NCI-H2227 treated with DMSO at 0.1 percent for 48 hours (cell line): ENCODE measurements around the gene CLCN4.
A peak's percentile ranks its signal among the peaks of the same experiment; 100 is the strongest.

Experiments
- DNase-seq: peaks from one replicate; lab custom pipeline; 2025; lab: John Stamatoyannopoulos, UW

Gene CLCN4

DNA sequence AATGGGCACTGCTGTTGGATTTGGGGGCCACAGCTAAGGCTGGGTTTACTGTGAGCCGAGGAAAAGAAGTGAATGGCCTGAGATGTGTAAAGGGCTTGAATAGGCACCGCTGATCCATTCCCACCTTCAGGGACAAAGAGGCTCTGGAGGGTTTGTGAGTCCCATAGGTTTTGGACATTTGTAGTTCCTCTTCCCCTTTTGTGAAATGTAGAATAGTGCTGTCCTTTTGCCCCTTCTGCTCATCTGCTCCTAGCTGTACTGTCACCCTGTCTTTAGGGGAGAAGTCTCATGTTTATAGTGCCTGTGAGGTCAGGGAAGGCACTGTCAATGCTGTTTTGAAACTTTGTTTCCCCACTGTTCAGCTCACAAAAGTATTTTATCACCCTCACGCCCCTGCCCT lies 26.4 kb upstream of the CLCN4 start:
- no peak for DNase-seq

- no peak for DNase-seq
Observed at GRCh38 chrX:10133980-10134676, 22.6 kb upstream of the CLCN4 start.

GRCh38 chrX:10134921-10135320 lies 21.9 kb upstream of the CLCN4 start:
- no peak for DNase-seq

GRCh38 chrX:10135561-10136399 lies 21.0 kb upstream of the CLCN4 start:
- no peak for DNase-seq

GRCh38 chrX:10138726-10139125 lies 18.0 kb upstream of the CLCN4 start:
- no peak for DNase-seq

DNA sequence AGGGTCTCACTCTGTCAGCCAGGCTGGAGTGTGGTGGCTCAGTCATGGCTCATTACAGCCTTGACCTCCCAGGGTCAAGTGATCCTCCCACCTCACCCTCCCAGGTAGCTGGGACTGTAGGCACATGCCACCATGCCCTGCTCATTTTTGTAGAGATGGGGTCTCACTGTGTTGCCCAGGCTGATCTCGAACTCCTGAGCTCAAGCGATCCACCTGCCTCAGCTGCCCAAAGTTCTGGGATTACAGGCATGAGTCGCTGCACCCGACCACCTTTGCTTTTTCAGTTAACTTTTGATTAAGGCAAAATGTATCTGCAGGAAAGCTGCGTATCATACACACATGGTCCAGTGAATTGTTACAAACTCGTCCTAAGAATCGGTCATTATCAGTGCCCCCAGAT lies 16.5 kb upstream of the CLCN4 start:
- DNase-seq: no peak

GRCh38 chrX:10142041-10142599 lies 14.7 kb upstream of the CLCN4 start:
- DNase-seq: no peak

GRCh38 chrX:10143071-10143983 lies 13.4 kb upstream of the CLCN4 start:
- DNase-seq: no peak

DNA sequence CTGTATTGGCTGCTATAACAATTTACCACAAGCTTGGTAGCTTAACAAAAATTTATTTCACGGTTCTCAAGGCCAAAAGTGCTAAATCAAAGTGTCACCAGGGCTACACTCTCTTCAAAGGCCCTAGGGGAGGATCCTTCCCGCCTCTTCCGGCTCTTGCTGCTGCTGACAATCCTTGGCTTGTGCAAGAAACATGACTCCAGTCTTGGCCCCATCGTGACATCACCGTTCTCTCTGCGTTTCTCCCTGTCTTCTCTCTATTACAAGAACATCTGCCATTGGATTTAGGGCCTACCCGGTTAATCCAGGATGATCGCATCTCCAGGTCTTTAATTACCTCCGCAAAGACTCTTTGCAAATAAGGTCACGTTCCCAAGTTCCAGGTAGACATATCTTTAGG lies 10.4 kb upstream of the CLCN4 start:
- DNase-seq: no peak

- no peak for DNase-seq
Observed at GRCh38 chrX:10152086-10152485, 4.7 kb upstream of the CLCN4 start.

DNA sequence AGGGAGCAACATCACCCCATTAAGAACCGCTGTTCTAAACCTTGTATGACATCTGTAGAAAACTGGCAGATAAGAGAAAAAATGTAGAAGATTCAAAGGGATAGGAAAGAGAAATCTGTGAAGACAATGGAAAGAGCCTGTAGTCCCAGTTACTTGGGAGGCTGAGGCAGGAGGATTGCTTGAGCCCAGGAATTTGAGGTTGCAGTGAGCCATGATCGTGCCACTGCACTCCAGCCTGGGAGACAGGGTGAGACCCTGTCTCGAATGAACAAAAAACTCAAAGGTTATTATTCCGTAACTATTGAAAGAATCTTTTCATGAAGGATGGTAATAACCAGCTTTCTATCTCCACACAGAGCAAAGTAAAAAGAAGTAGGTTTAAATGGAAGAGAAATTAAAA lies 1.6 kb upstream of the CLCN4 start:
- DNase-seq: no peak

GRCh38 chrX:10157032-10157341 lies 212 bp downstream of the CLCN4 start:
- no peak for DNase-seq

DNA sequence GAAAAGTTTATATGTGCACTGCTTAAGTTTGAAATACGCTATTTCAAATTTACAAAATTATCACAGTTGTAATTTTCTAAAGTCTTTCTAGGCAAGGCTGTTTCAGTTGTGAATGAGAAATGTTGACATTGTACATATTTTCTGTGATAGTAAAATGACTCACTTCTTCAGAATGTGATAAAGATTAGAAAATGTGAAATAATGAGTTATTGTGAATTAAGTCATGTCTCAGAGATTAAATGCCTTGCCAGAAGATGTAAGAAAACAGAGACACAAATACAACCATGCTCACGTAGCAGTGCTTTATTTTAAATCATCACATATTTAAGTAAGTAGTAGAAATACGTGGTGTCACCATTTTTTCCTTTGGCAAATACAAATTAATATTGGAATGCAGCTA lies 768 bp downstream of the CLCN4 start:
- no peak for DNase-seq

DNA sequence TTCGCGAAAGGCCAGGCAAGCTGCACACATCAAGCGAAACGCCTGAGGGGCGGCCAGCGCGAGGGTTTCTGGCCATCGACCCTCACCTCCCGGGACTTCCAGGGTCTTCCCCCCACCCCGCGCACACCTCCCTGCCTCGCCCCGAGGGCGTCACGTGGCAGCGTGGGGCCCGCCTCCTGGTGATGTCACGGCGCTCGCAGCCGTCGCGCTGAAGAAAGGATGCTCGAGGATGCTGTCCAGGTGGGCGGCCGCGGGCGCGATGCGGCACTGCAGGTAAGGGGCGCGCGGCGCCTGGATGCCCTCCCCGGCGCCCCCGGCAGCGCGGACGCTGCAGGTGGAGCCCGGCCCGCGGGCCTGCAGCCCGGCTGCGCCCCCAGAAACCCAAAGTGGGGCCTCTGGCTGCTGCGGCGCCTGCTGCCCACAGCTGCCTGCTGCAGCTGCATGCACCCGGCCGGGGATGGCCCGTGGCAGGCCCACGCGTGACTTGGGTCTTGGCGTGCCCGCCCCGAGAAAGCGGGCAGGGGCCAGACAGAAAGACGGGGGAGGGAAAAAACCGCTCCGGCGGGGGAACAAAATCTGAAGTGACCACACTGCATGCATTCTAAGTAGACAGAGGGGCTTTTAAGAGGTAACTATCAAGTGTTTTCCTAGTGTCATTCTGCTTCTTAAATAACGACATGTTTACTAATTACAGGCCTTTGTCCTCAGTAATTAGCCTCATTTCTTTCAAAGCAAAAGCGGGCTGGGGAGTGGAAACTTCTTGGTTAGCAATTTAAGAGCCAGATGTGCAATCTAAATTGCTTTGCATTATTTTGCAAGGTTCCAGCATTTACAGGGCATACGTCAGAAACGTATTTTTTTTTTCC lies 1.7 kb downstream of the CLCN4 start:
- peak; percentile 54 for DNase-seq

DNA sequence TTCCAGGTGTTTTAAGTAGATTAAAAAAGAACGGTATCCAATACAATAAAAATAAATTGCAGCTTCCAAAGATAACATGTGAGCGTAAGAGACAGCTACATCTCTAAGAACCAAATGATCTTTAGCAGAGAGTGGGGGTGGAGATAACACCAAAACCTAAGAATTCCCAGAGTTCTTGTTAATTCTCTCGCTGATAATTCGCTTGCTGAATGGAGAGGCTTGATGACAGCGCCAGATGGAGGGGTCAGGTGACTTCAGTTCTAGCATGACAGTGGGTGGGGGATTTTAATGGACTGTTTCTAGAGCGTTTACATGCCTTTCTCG lies 2.3 kb downstream of the CLCN4 start:
- peak; percentile 32 for DNase-seq

GRCh38 chrX:10160211-10160610 lies 3.4 kb downstream of the CLCN4 start:
- no peak for DNase-seq

DNA sequence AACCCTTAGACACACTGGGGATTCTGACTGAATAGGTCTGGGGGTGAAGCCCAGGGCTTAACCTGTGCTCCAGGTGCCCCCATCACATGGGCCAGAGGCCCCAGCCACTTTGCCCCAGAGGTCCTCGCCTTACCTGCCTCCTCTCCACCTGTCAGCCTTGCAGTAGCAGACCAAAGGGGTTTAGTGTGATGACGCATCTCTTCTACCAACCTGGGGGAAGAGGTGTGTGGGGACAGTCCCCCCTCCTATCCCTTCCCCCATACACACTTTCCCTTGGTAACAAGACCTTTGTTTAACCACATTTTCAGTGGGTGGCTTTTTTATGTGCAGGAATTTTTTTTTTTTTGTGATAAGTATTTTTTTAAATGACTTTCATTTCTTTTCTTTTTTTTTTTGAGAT lies 6.3 kb downstream of the CLCN4 start:
- DNase-seq: no peak

DNA sequence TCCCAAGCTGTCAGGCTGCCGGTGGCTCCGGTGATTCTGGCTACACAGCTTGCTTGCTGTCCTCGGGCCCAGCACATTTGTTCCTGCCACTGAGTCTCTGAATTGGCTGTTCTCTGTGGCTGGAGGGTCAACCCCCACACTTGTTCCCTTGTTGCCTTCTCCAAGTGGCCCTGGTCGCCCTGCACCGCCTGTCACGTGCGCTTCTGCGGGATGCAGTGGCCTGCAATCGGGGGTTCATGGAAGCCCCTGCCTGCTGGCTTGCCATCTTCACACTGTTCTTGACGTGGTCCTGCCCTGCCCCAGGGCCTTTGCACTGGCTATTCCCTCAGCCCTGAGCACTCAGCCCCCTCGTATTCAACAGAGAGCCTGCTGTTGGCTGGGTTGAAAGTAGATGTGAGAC lies 8.1 kb downstream of the CLCN4 start:
- no peak for DNase-seq

DNA sequence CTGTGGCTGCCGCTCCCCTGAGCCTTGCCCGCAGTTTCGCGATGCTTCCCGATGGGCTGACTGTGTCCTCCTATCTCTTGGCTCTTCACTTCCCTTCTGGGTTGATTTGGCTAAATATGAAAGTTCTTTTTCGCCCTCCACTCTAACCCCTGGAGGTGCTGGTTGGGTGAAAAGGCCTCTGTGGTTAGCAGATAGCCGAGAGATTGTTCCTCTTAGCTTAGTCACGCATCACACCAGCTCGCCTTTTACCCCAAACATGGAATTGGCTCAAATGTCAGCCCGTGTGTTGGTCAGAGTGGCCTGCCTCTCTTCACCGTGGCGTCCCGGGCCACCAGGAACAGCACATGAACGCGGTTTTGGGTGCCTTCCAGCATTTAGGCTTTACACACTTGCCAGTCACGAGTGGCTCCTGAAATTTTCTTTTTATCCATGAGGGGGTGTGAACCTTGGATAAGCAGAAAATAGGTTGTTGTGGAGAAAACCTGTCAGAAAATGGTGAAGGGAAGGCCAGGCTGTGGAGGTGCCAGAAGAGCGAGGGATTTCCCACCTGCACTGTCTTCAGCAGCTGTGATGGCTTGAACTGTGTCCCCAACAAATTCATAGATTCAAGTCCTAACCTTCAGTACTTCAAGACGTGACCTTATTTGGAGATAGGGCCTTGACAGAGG lies 8.9 kb downstream of the CLCN4 start:
- no peak for DNase-seq

DNA sequence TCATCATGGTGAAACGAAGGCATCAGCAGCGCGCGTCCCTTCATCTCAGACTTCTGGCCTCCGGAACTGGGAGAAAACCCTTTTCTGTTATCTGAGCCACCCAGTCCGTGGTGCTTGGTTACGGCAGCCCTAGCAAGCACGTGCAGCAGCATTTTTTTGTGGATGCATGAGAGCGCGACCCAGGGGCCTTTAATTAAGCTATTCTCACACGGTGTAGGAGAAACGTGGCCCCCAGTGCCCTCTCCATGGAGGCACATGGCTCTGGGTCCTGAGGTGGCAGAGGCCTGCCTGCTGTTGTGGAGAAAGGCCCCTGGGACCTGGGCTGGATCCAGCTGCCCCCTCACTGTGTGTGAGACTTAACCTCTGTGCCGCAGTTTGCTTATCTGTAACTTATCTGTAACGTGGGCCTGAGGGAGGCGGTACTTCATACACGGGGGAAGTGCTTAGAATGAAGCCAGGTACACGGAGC lies 9.5 kb downstream of the CLCN4 start:
- DNase-seq: no peak

DNA sequence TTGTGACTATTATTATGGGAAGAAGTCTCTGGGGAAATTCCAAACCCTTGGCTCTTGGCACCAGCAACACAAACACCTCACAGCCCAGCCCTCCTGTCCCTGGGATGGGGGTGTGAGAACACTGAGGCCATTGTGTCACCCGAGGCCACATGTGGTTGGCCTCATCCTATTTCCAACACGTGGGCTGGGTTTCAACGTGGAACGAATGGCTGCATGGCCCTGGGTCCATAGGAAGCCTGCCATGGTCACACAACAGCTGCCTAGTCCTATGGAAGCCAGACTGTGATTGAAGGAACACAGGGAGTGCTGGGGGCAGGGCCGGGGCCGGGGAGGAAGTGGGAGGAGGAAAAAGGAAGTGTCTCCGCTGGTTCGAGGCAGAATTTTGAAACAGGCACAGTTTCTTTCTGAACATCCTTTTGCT lies 10.0 kb downstream of the CLCN4 start:
- no peak for DNase-seq
